ENCODE results near the gene TES. TPM values are rescaled to one million over a fixed set of nuclear protein-coding genes. Genes with fewer than 3 reads are reported as not detected.

The TES gene
- total RNA-seq, 2 donors from 2014 or later = 18.0 to 23.3 TPM

GRCh38 chr7:116279217-116279616 lies 68.9 kb downstream of the TES start:
- DNase-seq (ENCODE audit: low spot score) = no peak
- no peaks in the 10 kb centered on the region for H3K9me3 ChIP-seq
- H3K27ac ChIP-seq = no peak overlapping the region
- H3K36me3 ChIP-seq = no peaks in the 10 kb centered on the region
- H3K4me3 ChIP-seq = no peak overlapping the region
- no peaks in the 10 kb centered on the region for H3K27me3 ChIP-seq
- H3K4me1 ChIP-seq = no peaks in the 10 kb centered on the region
- no peak for TF ChIP-seq CTCF (IDR thresholded peaks at IDR 0.05)

GRCh38 chr7:116280803-116281202 lies 70.5 kb downstream of the TES start:
- Histone ChIP-seq H3K4me1 (no peaks in the 10 kb centered on the region), H3K36me3 (no peaks in the 10 kb centered on the region), H3K9me3 (no peaks in the 10 kb centered on the region), H3K27me3 (no peaks in the 10 kb centered on the region), H3K27ac (no peak overlapping the region), H3K4me3 (no peak overlapping the region)
- DNase-seq (ENCODE audit: low spot score) = no peak
- no peak for TF ChIP-seq CTCF (IDR thresholded peaks at IDR 0.05)

GRCh38 chr7:116283595-116284204 lies 73.4 kb downstream of the TES start:
- Histone ChIP-seq H3K4me3 (no peak overlapping the region), H3K27ac (no peak overlapping the region), H3K4me1 (no peaks in the 10 kb centered on the region), H3K36me3 (no peaks in the 10 kb centered on the region), H3K27me3 (no peaks in the 10 kb centered on the region), H3K9me3 (no peaks in the 10 kb centered on the region)
- no peak for TF ChIP-seq CTCF (IDR thresholded peaks at IDR 0.05)
- no peak for DNase-seq (ENCODE audit: low spot score)

- TF ChIP-seq CTCF (IDR thresholded peaks at IDR 0.05) = no peak
- no peak overlapping the region for H3K4me3 ChIP-seq
- H3K27ac ChIP-seq = no peak overlapping the region
- H3K27me3 ChIP-seq = no peaks in the 10 kb centered on the region
- no peaks in the 10 kb centered on the region for H3K4me1 ChIP-seq
- DNase-seq (ENCODE audit: low spot score) = no peak
- H3K36me3 ChIP-seq = no peaks in the 10 kb centered on the region
- H3K9me3 ChIP-seq = no peaks in the 10 kb centered on the region
These were observed 74.1 kb downstream of the TES start for GRCh38 chr7:116284390-116284789.

GRCh38 chr7:116285252-116285651 lies 74.9 kb downstream of the TES start:
- no peak for TF ChIP-seq CTCF (IDR thresholded peaks at IDR 0.05)
- no peaks in the 10 kb centered on the region for H3K4me1 ChIP-seq
- H3K36me3 ChIP-seq = no peaks in the 10 kb centered on the region
- no peaks in the 10 kb centered on the region for H3K9me3 ChIP-seq
- no peak overlapping the region for H3K27ac ChIP-seq
- no peak for DNase-seq (ENCODE audit: low spot score)
- no peaks in the 10 kb centered on the region for H3K27me3 ChIP-seq
- H3K4me3 ChIP-seq = no peak overlapping the region

- H3K4me1 ChIP-seq = no peaks in the 10 kb centered on the region
- H3K4me3 ChIP-seq = no peak overlapping the region
- no peak for DNase-seq (ENCODE audit: low spot score)
- H3K27ac ChIP-seq = no peak overlapping the region
- no peaks in the 10 kb centered on the region for H3K36me3 ChIP-seq
- no peaks in the 10 kb centered on the region for H3K27me3 ChIP-seq
- H3K9me3 ChIP-seq = peaks cover 0 to 7% of the 10 kb centered on the region in 2 donors
- TF ChIP-seq CTCF (IDR thresholded peaks at IDR 0.05) = peak in 1 of 2 donors; percentile 24
These were observed 80.4 kb downstream of the TES start for GRCh38 chr7:116290740-116291139.

Measured in right atrium auricular region (tissue), 2 donors.